ENCODE measurements around the gene C1QC.

The C1QC gene

DNA sequence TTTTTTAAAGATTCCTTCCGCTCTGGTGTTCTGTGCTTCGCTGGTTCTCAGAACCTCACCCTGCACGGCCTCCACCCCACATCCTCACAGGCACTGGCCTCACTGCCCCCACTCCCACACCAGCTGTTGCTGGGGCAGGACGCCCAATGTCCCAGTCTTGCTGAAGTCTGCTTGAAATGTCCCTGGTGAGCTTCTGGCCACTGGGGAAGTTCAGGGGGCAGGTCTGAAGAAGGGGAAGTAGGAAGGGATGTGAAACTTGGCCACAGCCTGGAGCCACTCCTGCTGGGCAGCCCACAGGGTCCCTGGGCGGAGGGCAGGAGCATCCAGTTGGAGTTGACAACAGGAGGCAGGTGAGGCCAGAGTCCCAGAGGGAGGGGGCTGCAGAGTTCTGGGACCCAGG, 7.1 kb upstream of the C1QC start, which contains the start of gene C1QA:
TSS of gene C1QA (plus strand) at position 276 of the 400 bp plus-strand sequence. CDS start 989 bp downstream, outside the sequence.
- WGBS, 2 experiments (ENCODE audit: insufficient coverage in 2 of 2) = 84 to 100% methylated on average over 3 to 4 of the region's 5 CpGs
- no peaks in the 10 kb centered on the region for H3K36me3 ChIP-seq (ENCODE audit: control insufficient read depth, insufficient read depth, low read length)

DNA sequence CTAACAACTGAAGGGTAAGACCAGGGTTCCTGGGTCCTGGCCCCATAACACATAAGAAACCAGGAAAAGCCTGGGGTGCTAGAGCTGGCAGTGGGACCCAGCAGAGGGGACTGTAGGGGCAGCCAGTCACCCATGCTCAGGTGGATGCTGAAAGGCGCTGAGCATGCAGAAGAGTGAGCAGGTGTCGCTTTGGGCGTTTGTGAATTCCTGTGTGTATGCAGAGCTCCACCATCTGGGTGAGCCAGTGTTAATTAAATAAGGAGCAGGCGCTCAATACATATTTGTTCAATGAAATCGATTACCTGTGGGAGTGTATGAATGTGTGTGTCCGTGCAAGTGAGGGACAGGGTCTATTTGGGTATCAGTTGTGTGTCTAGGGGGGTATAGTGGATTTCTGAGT, 6.5 kb upstream of the C1QC start:
- no peak overlapping the region for H3K27ac ChIP-seq (ENCODE audit: low read depth, low read length, severe bottlenecking)
- no peaks in the 10 kb centered on the region for H3K36me3 ChIP-seq (ENCODE audit: control insufficient read depth, insufficient read depth, low read length)
- no peaks in the 10 kb centered on the region for H3K4me1 ChIP-seq (ENCODE audit: control insufficient read depth, insufficient read depth, low read length, poor library complexity, severe bottlenecking)
- 83 to 93% methylated on average over 6 of the region's 6 CpGs for WGBS, 2 experiments (ENCODE audit: insufficient coverage in 2 of 2)
- H3K9me3 ChIP-seq (ENCODE audit: control insufficient read depth, low read length) = peaks cover 3% of the 10 kb centered on the region
- H3K4me3 ChIP-seq (ENCODE audit: extremely low read depth, insufficient read depth, low read length, poor library complexity, severe bottlenecking) = no peak overlapping the region

More for the DNA sequence above, 7.1 kb upstream of the C1QC start, which contains the start of gene C1QA:
- H3K27ac ChIP-seq (ENCODE audit: low read depth, low read length, severe bottlenecking) = no peak within 1 kb of the TSS
- H3K4me3 ChIP-seq (ENCODE audit: extremely low read depth, insufficient read depth, low read length, poor library complexity, severe bottlenecking) = no peak within 1 kb of the TSS
- peaks cover 3% of the 10 kb centered on the region for H3K9me3 ChIP-seq (ENCODE audit: control insufficient read depth, low read length)
- H3K4me1 ChIP-seq (ENCODE audit: control insufficient read depth, insufficient read depth, low read length, poor library complexity, severe bottlenecking) = no peaks in the 10 kb centered on the region

DNA sequence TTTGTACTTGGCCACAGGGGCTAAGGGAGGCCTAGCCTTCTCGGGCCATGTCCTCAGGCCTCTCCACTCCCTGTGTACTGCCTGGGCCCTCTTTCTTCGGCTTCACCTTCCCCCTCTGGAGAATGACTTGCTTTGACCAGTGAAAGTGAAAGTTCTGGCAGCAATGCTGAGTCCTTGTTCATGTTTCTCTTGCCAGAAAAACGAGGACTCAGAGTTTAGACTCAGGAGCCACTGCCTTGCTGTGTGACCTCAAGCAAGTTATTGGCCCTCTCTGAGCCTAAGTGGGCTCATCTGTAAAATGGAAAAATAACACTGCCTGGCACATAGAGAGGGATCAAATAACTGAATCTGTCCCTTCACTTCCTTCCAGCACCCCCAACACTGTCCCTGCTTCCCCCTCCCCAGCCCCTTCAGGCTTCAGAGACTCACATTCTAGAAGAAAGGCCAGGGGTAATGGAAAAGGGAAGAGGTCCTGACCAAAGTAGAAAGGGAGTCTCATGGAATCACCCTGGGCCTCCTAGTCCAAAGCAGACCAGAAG, 5.5 kb upstream of the C1QC start:
- WGBS, 2 experiments (ENCODE audit: insufficient coverage in 2 of 2) = 92 to 97% methylated on average over 3 of the region's 3 CpGs

DNA sequence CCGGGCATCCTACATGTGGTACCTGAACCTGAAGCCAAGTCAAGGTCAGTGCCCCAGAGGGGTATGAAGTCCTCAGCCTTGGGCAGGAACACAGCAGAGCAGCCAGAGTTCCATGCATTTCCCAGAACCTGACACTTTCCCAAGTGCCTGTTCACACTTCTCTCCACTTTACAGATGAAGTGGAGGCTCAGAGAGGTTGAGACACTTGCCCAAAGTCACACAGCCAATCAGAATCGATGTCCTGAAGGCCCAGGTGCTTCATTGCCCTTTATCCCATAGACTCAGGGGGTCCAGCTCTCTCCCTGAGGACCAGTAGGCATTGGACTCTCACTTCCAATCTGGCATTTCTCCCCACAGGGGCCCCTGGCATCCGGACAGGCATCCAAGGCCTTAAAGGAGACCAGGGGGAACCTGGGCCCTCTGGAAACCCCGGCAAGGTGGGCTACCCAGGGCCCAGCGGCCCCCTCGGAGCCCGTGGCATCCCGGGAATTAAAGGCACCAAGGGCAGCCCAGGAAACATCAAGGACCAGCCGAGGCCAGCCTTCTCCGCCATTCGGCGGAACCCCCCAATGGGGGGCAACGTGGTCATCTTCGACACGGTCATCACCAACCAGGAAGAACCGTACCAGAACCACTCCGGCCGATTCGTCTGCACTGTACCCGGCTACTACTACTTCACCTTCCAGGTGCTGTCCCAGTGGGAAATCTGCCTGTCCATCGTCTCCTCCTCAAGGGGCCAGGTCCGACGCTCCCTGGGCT, 4.8 kb upstream of the C1QC start:
- Histone ChIP-seq H3K4me3 (ENCODE audit: extremely low read depth, insufficient read depth, low read length, poor library complexity, severe bottlenecking) (no peak overlapping the region), H3K9me3 (ENCODE audit: control insufficient read depth, low read length) (peaks cover 3% of the 10 kb centered on the region), H3K27ac (ENCODE audit: low read depth, low read length, severe bottlenecking) (no peak overlapping the region), H3K36me3 (ENCODE audit: control insufficient read depth, insufficient read depth, low read length) (no peaks in the 10 kb centered on the region), H3K4me1 (ENCODE audit: control insufficient read depth, insufficient read depth, low read length, poor library complexity, severe bottlenecking) (no peaks in the 10 kb centered on the region)
- WGBS, 2 experiments (ENCODE audit: insufficient coverage in 2 of 2) = 89 to 94% methylated on average over 16 to 23 of the region's 23 CpGs

More for the DNA sequence above, 5.5 kb upstream of the C1QC start:
- Histone ChIP-seq H3K4me1 (ENCODE audit: control insufficient read depth, insufficient read depth, low read length, poor library complexity, severe bottlenecking) (no peaks in the 10 kb centered on the region), H3K9me3 (ENCODE audit: control insufficient read depth, low read length) (peaks cover 3% of the 10 kb centered on the region), H3K36me3 (ENCODE audit: control insufficient read depth, insufficient read depth, low read length) (no peaks in the 10 kb centered on the region), H3K4me3 (ENCODE audit: extremely low read depth, insufficient read depth, low read length, poor library complexity, severe bottlenecking) (no peak overlapping the region), H3K27ac (ENCODE audit: low read depth, low read length, severe bottlenecking) (no peak overlapping the region)

DNA sequence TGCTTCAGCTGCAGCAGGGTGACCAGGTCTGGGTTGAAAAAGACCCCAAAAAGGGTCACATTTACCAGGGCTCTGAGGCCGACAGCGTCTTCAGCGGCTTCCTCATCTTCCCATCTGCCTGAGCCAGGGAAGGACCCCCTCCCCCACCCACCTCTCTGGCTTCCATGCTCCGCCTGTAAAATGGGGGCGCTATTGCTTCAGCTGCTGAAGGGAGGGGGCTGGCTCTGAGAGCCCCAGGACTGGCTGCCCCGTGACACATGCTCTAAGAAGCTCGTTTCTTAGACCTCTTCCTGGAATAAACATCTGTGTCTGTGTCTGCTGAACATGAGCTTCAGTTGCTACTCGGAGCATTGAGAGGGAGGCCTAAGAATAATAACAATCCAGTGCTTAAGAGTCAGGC, 4.1 kb upstream of the C1QC start:
- Histone ChIP-seq H3K9me3 (ENCODE audit: control insufficient read depth, low read length) (peaks cover 3% of the 10 kb centered on the region), H3K4me3 (ENCODE audit: extremely low read depth, insufficient read depth, low read length, poor library complexity, severe bottlenecking) (no peak overlapping the region), H3K27ac (ENCODE audit: low read depth, low read length, severe bottlenecking) (no peak overlapping the region), H3K4me1 (ENCODE audit: control insufficient read depth, insufficient read depth, low read length, poor library complexity, severe bottlenecking) (no peaks in the 10 kb centered on the region), H3K36me3 (ENCODE audit: control insufficient read depth, insufficient read depth, low read length) (no peaks in the 10 kb centered on the region)
- 34 to 39% methylated on average over 5 to 7 of the region's 8 CpGs for WGBS, 2 experiments (ENCODE audit: insufficient coverage in 2 of 2)

DNA sequence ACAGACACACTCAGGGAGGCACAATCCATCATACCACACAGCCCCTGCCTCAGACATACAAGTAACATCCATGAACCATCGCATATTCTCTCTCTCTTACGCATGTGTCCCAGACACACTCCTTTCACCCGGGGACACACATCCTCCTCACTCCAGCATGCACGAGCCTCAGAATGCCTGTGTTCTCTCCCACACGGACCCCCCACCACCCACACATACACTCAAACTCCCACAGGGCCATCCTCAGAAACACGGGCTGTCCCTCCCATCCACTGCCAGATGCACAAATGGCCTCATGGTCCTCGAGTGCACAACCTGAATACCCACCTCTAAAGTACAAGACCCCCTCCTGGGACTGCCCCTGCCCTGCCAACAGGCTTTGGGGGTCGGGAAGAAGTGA, 2.2 kb upstream of the C1QC start:
- no peak overlapping the region for H3K27ac ChIP-seq (ENCODE audit: low read depth, low read length, severe bottlenecking)
- 72 to 75% methylated on average over 4 to 6 of the region's 8 CpGs for WGBS, 2 experiments (ENCODE audit: insufficient coverage in 2 of 2)

DNA sequence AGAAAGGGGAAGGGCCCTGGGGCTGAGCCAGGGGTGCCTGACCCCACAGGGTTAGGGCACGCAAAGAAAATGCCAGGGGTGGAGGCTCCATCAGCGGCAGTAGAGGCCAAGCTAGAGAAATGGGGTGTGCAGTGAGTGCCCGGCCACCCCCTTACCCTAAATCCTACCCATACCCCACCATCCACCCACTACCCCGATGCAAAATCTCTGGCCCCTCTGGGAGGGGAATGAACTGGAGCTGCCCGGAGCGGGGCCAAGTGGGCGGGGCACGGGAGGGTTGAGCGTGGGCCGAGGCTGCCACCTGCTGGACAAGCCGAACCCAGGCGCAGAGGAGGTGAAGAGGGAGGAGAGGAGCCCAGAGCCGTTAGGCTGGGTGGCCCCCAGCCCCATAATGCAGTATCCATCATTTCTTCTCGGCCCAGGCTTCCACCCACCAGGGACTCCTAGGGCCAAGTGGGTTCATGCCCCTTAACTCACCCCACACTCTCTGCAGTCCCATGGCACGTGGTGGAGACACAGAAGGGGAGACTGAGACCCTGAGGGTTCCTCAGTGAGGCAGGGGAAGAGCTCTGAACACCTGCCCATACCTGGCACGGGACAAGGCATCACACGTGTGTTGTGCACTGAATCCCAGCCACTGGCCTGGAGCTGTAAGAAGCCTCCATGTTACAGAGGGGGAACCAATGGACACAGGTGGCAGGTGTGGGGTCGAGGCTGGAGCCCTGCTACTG, 1.4 kb upstream of the C1QC start:
- H3K4me3 ChIP-seq (ENCODE audit: extremely low read depth, insufficient read depth, low read length, poor library complexity, severe bottlenecking) = no peak overlapping the region
- 25 to 37% methylated on average over 4 to 9 of the region's 18 CpGs for WGBS, 2 experiments (ENCODE audit: insufficient coverage in 2 of 2)
- no peak overlapping the region for H3K27ac ChIP-seq (ENCODE audit: low read depth, low read length, severe bottlenecking)
- no peaks in the 10 kb centered on the region for H3K4me1 ChIP-seq (ENCODE audit: control insufficient read depth, insufficient read depth, low read length, poor library complexity, severe bottlenecking)
- no peaks in the 10 kb centered on the region for H3K36me3 ChIP-seq (ENCODE audit: control insufficient read depth, insufficient read depth, low read length)
- no peaks in the 10 kb centered on the region for H3K9me3 ChIP-seq (ENCODE audit: control insufficient read depth, low read length)

More for the DNA sequence above, 2.2 kb upstream of the C1QC start:
- H3K4me3 ChIP-seq (ENCODE audit: extremely low read depth, insufficient read depth, low read length, poor library complexity, severe bottlenecking) = no peak overlapping the region
- no peaks in the 10 kb centered on the region for H3K9me3 ChIP-seq (ENCODE audit: control insufficient read depth, low read length)
- H3K4me1 ChIP-seq (ENCODE audit: control insufficient read depth, insufficient read depth, low read length, poor library complexity, severe bottlenecking) = no peaks in the 10 kb centered on the region
- H3K36me3 ChIP-seq (ENCODE audit: control insufficient read depth, insufficient read depth, low read length) = no peaks in the 10 kb centered on the region

DNA sequence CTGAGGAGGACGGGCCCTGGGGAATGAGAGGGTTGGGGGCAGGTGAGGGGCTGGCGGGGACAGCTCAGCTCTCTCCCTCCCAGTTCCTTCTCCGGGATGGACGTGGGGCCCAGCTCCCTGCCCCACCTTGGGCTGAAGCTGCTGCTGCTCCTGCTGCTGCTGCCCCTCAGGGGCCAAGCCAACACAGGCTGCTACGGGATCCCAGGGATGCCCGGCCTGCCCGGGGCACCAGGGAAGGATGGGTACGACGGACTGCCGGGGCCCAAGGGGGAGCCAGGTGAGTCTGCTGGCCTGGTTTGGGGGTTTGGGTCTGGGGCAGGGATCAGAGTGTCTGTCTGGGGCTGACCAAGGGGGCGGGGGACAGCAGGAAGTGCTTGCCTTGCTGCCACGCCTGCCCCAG, 495 bp downstream of the C1QC start:
- Histone ChIP-seq H3K27ac (ENCODE audit: low read depth, low read length, severe bottlenecking) (no peak overlapping the region), H3K9me3 (ENCODE audit: control insufficient read depth, low read length) (no peaks in the 10 kb centered on the region), H3K4me1 (ENCODE audit: control insufficient read depth, insufficient read depth, low read length, poor library complexity, severe bottlenecking) (no peaks in the 10 kb centered on the region), H3K4me3 (ENCODE audit: extremely low read depth, insufficient read depth, low read length, poor library complexity, severe bottlenecking) (no peak overlapping the region), H3K36me3 (ENCODE audit: control insufficient read depth, insufficient read depth, low read length) (no peaks in the 10 kb centered on the region)
- 70 to 96% methylated on average over 8 to 10 of the region's 12 CpGs for WGBS, 2 experiments (ENCODE audit: insufficient coverage in 2 of 2)

DNA sequence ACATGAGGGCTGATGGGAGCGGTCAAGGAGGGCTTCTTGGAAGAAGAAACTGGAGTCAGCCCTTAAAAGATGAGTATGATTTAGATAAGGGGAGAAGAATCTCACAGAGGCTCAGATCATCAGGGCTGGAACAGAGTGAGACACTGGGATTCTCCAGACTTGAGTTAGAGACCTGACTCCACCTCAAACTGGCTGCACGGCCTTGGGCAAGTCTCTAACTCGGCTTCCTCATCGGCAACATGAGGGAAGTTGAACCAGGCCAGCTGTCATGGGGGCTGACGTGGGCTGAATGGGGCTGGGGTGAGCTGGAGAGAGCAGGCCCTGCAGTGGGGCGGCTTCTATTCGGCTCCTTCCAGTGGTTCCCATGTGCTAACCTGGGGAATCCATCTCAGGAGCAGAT, 2.5 kb downstream of the C1QC start:
- no peak overlapping the region for H3K27ac ChIP-seq (ENCODE audit: low read depth, low read length, severe bottlenecking)
- H3K36me3 ChIP-seq (ENCODE audit: control insufficient read depth, insufficient read depth, low read length) = no peaks in the 10 kb centered on the region
- no peak overlapping the region for H3K4me3 ChIP-seq (ENCODE audit: extremely low read depth, insufficient read depth, low read length, poor library complexity, severe bottlenecking)
- WGBS, 2 experiments (ENCODE audit: insufficient coverage in 2 of 2) = 86 to 90% methylated on average over 6 to 7 of the region's 7 CpGs
- no peaks in the 10 kb centered on the region for H3K9me3 ChIP-seq (ENCODE audit: control insufficient read depth, low read length)
- H3K4me1 ChIP-seq (ENCODE audit: control insufficient read depth, insufficient read depth, low read length, poor library complexity, severe bottlenecking) = no peaks in the 10 kb centered on the region

DNA sequence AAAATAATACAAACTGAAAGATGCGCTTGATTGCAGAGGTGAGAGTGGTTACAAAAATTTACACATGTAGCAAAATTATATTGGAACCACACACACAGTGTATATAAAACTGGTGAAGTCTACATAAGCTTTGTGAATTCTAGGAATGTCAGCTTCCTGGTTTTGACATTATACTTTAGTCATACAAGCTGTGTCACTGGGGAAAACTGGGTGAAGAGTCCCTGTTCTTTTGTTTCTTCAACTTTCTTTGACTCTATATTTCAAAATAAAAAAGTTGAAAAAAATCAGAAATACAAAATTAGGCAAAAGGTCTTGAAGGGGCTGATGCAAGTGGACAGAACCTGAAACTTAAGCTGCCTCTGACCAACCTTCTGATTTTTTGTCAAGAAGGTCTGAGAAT, 3.0 kb downstream of the C1QC start:
- no peaks in the 10 kb centered on the region for H3K4me1 ChIP-seq (ENCODE audit: control insufficient read depth, insufficient read depth, low read length, poor library complexity, severe bottlenecking)
- H3K9me3 ChIP-seq (ENCODE audit: control insufficient read depth, low read length) = no peaks in the 10 kb centered on the region
- H3K36me3 ChIP-seq (ENCODE audit: control insufficient read depth, insufficient read depth, low read length) = no peaks in the 10 kb centered on the region
- no peak overlapping the region for H3K27ac ChIP-seq (ENCODE audit: low read depth, low read length, severe bottlenecking)
- no CpG with 5 or more reads among the region's 1 CpG for whole genome bisulfite sequencing, 2 experiments (ENCODE audit: insufficient coverage in 2 of 2)
- no peak overlapping the region for H3K4me3 ChIP-seq (ENCODE audit: extremely low read depth, insufficient read depth, low read length, poor library complexity, severe bottlenecking)

Data from mesodermal cell (in vitro differentiated cells).